Spinal cord (tissue), 10 donors: ENCODE results near the gene SLC37A1. TPM values are rescaled to one million over a fixed set of nuclear protein-coding genes. Genes with fewer than 3 reads are reported as not detected.

Experiments
- DNase-seq, 6 donors: peaks; one replicate each; pipeline versions ENCODE4 v3.0.0 to v3.0.0-alpha.2; 2013 to 2015; ENCODE audit warnings: low spot score in 6 of 6, low read depth in 4 of 6
- H3K27ac ChIP-seq: one replicate; pipeline ENCODE4 v1.5.1; 2013; ENCODE audit warnings: low read depth, low read length, control low read depth
- H3K27me3 ChIP-seq: one replicate; pipeline ENCODE4 v1.6.1; 2013; ENCODE audit warnings: low read length; ENCODE audit not compliant: control insufficient read depth, insufficient read depth
- H3K36me3 ChIP-seq: one replicate; pipeline ENCODE4 v1.6.1; 2013; ENCODE audit warnings: low read length; ENCODE audit not compliant: control insufficient read depth, insufficient read depth
- H3K4me1 ChIP-seq: one replicate; pipeline ENCODE4 v1.6.1; 2013; ENCODE audit warnings: low read length; ENCODE audit not compliant: control insufficient read depth, insufficient read depth
- H3K4me3 ChIP-seq: one replicate; pipeline ENCODE4 v1.5.1; 2013; ENCODE audit warnings: low read depth, low read length, control low read depth
- H3K9me3 ChIP-seq: one replicate; pipeline ENCODE4 v1.6.1; 2013; ENCODE audit warnings: low read length; ENCODE audit not compliant: control insufficient read depth, insufficient read depth
- WGBS: methylation state at CpG from one replicate; pipeline ENCODE4 v1.1.5; 2013; ENCODE audit warnings: missing lambda C conversion rate; ENCODE audit not compliant: insufficient coverage; 5-methylcytosine and 5-hydroxymethylcytosine counted together
- long read RNA-seq, 4 donors: transcript quantifications; one replicate each; lab custom pipeline, GENCODE V29; 2026
- polyA plus RNA-seq, 2 donors: library from polyadenylated mRNA; unstranded; fragments of 120-200 nt; gene quantifications; one replicate each; pipeline ENCODE4 v1.2.1, GENCODE V29; 2013; ENCODE audit not compliant: insufficient read length in 2 of 2
- total RNA-seq, 2 donors: library from RNA; depleted of rRNA in 1 of 2; stranded (reverse); fragments of 120-200 nt in 1 of 2; fragments of >200 nt in 1 of 2; gene quantifications; one replicate each; pipeline versions ENCODE4 v1.2.3 to v1.2.4, GENCODE V29; 2013 to 2014
- donor health status: healthy.

The SLC37A1 gene
- total RNA-seq (10 to 100 TPM in 1 of 2 donors, 1 to 10 TPM in 1; 8.4 to 16.6 TPM), polyA plus RNA-seq (10 to 100 TPM; 28.4 to 32.3 TPM)
- long read RNA-seq, donor 1, partial matches to known transcripts = 16 of 26 reads
- long read RNA-seq, donor 1, other reads (novel, unspliced or antisense) = 6 of 26 reads
- long read RNA-seq, donor 2, partial matches to known transcripts = 0 of 1 reads
- long read RNA-seq, donor 2, other reads (novel, unspliced or antisense) = 0 of 1 reads
- long read RNA-seq, donor 3, partial matches to known transcripts = 6 of 7 reads
- long read RNA-seq, donor 3, other reads (novel, unspliced or antisense) = 0 of 7 reads
- long read RNA-seq, donor 4 = 0 reads

DNA sequence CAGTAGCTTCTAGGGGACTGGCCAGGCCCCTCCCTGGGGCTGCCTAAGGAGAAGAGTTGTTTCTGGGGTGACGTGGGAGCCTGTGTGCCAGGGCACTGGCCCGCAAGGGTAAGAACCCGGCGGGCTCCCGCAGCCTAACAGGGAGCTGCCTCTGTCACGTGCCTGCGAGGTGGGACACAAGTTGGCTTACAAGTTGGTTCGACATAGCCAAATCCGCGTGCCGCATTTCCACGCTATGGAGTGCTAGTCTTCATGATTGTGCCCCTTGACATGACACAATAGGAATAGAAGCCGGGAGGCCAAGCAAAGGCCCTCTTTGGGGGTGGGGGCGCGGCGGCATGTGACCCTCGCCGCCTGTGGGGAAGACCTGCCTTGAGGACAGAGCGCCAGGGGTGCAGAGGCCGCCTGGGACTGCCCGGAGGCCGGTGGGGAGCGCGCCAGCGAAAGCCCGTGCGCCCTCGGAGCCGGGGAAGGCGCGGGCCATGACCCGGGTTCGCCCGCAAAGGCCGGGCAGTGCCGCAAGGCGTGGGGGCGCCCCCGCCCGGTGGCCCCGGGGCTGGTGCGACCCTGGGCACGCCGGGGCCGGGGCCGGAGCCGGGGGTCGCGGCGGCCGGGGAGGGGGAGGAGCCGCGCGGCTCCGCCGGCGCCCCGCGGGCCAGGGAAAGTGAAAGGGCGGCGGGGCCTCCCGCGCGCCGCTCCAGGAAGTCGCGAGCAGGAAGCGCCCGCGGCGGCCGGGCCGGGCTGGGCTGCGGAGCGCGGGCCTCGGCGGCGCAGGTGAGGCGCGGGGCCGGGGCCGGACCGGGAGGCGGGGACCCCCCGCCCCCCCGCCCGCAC is at the start of gene SLC37A1:
SLC37A1 (plus strand) TSS at position 702 of the 834 bp plus-strand sequence. CDS start 4,603 bp downstream, outside the sequence.
- no peak within 1 kb of the TSS for H3K27ac ChIP-seq
- no peaks in the 10 kb centered on the region for H3K27me3 ChIP-seq
- peaks cover 30% of the 10 kb centered on the region for H3K4me1 ChIP-seq
- H3K36me3 ChIP-seq = no peaks in the 10 kb centered on the region
- peak in 2 of 6 donors; percentile 53 to 59 for DNase-seq
- peak within 1 kb of the TSS; percentile 57 for H3K4me3 ChIP-seq
- no peaks in the 10 kb centered on the region for H3K9me3 ChIP-seq
- 10% methylated on average over 84 of the region's 88 CpGs for WGBS

DNA sequence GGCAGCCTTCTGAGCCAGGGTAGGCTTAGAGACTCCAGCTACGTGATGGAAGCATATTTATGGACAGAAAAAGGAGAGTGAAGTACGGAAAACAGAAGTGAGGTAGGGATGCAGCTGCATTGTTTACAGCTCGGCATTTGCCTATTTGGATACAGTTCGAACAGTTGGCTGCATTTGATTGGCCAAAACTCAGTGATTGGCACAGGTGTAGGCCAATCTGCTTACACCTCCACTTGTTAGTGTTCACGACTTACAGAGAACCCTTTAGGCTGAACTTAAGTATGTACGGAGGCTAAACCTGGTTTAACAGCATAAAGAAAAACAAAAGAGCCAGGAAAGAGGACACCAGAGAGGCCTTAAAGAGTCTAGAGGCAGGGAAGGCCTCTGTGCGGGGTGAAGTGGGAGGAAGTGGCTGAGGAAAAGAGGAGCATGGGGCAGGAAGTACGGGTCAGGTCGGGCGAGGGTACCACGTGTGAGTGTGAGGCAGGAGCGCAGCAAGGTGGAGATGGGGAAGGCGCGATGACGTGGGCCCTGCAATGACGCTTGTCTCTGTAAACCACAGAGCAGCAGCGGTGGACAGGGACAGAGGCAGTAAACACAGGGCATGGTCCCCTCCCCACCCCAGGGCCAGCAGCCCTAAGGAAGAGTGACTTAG is 49.7 kb upstream of the SLC37A1 start:
- no peak overlapping the region for H3K4me3 ChIP-seq
- WGBS = 83% methylated on average over 11 of the region's 17 CpGs

DNA sequence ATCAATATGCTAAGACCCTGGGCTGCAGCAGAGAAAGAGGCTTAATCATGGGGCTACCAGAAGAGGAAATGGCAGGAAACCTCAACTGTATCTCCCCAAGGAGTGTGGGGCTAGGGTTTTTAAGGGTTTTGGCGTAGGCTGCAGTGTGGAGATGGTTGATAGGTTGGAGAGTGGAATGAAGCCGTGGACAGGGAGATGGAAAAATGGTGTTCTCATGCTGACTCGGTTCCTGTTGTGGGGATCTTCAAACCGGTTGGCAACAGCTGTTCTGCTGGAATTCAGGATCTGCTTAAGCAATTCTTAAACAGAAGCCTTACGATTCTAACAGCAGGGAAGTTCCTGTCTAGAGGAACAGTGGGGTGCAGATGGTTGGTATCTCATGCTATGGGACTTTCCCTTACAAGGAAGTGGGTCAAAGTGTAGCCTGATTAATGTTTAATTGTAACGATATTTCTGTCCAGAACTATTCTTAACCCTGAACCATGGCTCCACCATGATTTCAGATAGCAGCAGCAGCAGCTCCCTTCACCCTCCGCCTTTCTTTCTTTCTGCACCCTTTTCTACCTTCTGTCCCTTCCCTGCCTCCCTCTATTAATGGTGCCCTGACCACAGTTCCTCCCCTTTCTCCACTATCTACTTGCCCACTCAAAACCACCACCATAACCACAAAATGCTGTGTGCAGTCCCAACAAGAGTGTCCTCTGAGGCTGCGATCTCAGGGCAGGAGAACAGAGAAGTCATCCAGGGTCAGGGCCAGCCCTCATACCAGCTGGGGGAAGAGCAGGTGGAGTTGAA is 48.4 kb upstream of the SLC37A1 start:
- Histone ChIP-seq H3K27me3 (no peaks in the 10 kb centered on the region), H3K36me3 (no peaks in the 10 kb centered on the region), H3K9me3 (no peaks in the 10 kb centered on the region), H3K27ac (no peak overlapping the region), H3K4me1 (peaks cover 9% of the 10 kb centered on the region), H3K4me3 (no peak overlapping the region)
- 61% methylated on average over 6 of the region's 8 CpGs for WGBS
- no peak for DNase-seq

More for the DNA sequence above, 49.7 kb upstream of the SLC37A1 start:
- Histone ChIP-seq H3K27ac (no peak overlapping the region), H3K27me3 (no peaks in the 10 kb centered on the region), H3K36me3 (no peaks in the 10 kb centered on the region), H3K4me1 (peaks cover 8% of the 10 kb centered on the region), H3K9me3 (no peaks in the 10 kb centered on the region)
- DNase-seq = peak in 2 of 6 donors; percentile 80 to 94

DNA sequence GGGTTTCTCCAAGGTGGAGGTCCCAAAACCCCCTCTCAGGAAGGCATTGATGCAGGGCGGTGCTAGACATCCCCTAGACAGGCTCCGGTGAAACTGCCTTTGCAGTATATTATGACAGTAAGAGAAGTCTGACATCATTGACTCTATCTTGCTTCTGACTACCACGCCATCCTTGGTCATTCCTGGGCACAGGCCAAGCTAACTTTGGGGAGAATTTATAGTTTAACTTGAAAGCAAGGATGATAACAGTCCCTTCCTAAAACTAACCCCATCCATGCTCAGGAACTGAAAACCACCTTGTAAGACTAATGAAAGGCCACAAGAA is 47.9 kb upstream of the SLC37A1 start:
- 100% methylated on average over 1 of the region's 3 CpGs for WGBS
- H3K27ac ChIP-seq = no peak overlapping the region
- no peaks in the 10 kb centered on the region for H3K27me3 ChIP-seq
- no peak overlapping the region for H3K4me3 ChIP-seq
- no peaks in the 10 kb centered on the region for H3K9me3 ChIP-seq
- no peaks in the 10 kb centered on the region for H3K36me3 ChIP-seq
- DNase-seq = no peak
- H3K4me1 ChIP-seq = peaks cover 7% of the 10 kb centered on the region

DNA sequence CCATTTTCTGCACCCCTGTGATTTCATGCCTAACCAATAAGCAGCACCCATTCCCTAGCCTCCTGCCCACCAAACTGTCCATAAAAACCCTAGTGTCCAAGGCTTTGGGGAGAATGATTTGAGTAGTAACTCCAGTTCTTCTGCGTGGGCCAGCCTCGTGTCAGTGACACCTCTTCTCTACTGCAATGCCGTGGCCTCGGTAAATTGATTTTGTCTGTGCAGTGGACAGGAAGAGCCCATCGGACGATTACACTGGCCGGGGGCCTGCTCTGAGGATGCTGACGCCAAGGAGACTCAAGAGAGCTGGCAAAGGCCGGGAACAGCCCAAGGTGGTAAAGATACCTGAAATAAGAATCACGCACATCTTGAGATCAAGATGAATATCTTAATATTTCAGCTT is 47.0 kb upstream of the SLC37A1 start:
- no peak overlapping the region for H3K4me3 ChIP-seq
- H3K4me1 ChIP-seq = peaks cover 4% of the 10 kb centered on the region
- H3K27ac ChIP-seq = no peak overlapping the region
- DNase-seq = no peak
- H3K9me3 ChIP-seq = no peaks in the 10 kb centered on the region
- H3K36me3 ChIP-seq = no peaks in the 10 kb centered on the region
- WGBS = 77% methylated on average over 8 of the region's 10 CpGs
- no peaks in the 10 kb centered on the region for H3K27me3 ChIP-seq

DNA sequence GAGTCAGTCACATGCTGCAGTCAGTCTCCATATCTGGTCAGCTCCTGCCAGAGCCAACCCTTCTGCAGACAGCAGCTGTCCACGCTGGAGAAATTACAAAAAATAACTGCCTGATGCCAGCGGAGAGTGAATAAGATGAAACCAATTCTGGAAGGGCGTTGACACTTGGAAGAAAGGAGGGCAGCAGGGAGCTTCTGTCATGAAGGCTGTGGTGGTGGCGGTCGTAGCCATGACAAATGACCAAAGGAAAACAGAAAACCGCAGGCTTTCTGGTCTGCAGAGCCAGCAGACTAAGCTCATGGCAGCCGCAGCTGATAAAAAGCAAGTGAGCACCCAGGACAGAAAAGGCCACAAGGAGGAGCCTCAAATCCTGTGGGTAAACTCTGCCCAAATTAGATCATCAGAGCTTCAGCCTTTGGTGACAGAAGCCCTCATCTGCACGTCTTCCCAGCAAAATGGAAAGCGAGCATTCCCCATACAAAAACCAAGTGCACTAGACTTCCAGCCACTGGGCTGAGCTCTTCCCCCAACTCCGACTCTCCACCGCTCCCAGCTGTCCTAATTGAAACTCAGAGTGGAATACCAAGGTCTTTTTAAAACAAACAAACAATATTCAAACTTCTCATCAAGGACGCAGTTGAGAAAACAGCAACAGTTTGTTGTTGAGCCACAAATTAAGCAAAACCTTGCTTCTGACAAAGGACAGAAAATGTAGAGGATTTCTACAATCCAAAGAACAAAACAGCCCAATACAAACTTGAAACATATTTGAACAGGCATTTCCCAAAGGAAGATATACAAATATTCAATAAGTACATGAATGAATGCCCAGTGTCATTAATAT is 46.3 kb upstream of the SLC37A1 start:
- H3K4me3 ChIP-seq = no peak overlapping the region
- no peak overlapping the region for H3K27ac ChIP-seq
- no peaks in the 10 kb centered on the region for H3K9me3 ChIP-seq
- WGBS = 38% methylated on average over 11 of the region's 12 CpGs
- DNase-seq = peak in 1 of 6 donors; percentile 23
- H3K27me3 ChIP-seq = no peaks in the 10 kb centered on the region
- peaks cover 3% of the 10 kb centered on the region for H3K36me3 ChIP-seq
- H3K4me1 ChIP-seq = peaks cover 4% of the 10 kb centered on the region

DNA sequence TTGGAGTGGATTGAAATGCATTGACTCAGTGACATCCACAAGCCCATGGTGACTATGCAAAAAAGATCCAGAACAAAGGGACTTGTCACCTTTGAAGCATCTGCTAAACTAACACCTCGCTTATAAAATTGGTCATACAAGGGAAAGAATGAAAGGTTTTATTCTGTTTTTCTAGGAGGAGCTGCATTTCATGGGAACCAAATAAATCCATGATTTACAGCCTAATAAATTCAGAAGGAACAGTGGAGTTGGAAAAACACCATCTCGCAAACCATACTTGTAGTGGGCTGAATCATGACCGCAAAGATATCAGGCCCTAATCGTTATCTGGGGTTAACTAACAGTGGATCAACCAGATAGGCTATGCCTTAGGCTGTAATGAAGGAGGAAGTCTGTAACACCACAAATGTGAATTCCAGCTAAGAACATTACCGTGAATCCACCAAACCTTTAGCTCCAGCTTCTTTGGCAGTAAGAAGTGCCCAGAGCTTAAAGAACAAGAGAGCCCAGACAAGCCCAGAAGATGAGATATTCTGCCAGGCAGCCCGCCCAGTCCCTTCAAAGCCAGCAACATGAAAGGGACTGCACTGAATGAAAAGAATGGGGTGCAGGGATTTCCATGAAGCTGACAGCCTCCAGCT is 45.0 kb upstream of the SLC37A1 start:
- peak overlapping the region; percentile 16 for H3K27ac ChIP-seq
- peak in 5 of 6 donors; percentile 26 to 79 (median 51) for DNase-seq
- H3K9me3 ChIP-seq = no peaks in the 10 kb centered on the region
- WGBS = 20% methylated on average over 1 of the region's 6 CpGs
- H3K36me3 ChIP-seq = peaks cover 4% of the 10 kb centered on the region
- no peaks in the 10 kb centered on the region for H3K27me3 ChIP-seq
- H3K4me3 ChIP-seq = no peak overlapping the region
- peaks cover 4% of the 10 kb centered on the region for H3K4me1 ChIP-seq

DNA sequence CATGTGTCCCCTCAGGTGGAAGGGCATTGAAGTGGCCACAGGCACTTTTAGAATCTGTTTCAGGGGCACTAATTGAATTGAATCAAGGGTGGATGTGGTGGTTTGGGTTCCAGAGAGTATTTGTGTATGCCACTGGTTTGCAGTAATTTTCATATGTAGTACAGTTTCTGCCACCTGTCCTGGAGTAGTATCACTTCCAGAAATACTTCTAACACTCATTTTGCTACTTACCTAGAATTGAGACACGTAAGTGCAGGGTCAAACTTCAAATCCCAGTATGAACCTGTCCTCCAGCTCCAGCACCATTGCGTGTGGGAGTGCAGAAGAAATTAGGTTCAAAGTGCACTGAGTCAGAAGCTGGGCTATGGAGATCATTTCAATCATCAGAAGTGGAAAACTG is 44.4 kb upstream of the SLC37A1 start:
- WGBS = no CpG with 5 or more reads among the region's 2 CpGs
- peaks cover 5% of the 10 kb centered on the region for H3K36me3 ChIP-seq
- H3K27ac ChIP-seq = no peak overlapping the region

More for the DNA sequence above, 44.4 kb upstream of the SLC37A1 start:
- H3K4me3 ChIP-seq = no peak overlapping the region
- DNase-seq = no peak
- H3K9me3 ChIP-seq = no peaks in the 10 kb centered on the region
- H3K4me1 ChIP-seq = peaks cover 4% of the 10 kb centered on the region
- H3K27me3 ChIP-seq = no peaks in the 10 kb centered on the region
